CD14-positive monocyte (primary cell): ENCODE data around the gene HMX1. TPM values are rescaled to one million over a fixed set of nuclear protein-coding genes. Genes with fewer than 3 reads are reported as not detected.

Experiments
- DNase-seq, 3 donors: peaks; one replicate each; pipeline ENCODE4 v3.0.0-alpha.2; 2011 to 2022
- H2AFZ ChIP-seq: 2 replicates; pipeline ENCODE4 v1.6.0; 2012; ENCODE audit warnings: mild to moderate bottlenecking, low read depth, low read length, inconsistent platforms; ENCODE audit not compliant: insufficient read depth, poor library complexity, severe bottlenecking
- H3K27ac ChIP-seq, 2 donors: 1 replicate in 1 of 2; 2 replicates in 1 of 2; pipeline ENCODE4 v1.5.1; 2012 to 2013; ENCODE audit warnings: low read length in 2 of 2, control low read depth in 1 of 2, inconsistent platforms in 1 of 2, low read depth in 1 of 2, mild to moderate bottlenecking in 1 of 2
- H3K27me3 ChIP-seq, 2 donors: one replicate each; pipeline versions ENCODE4 v1.6.0 to v1.6.1; 2011 to 2013; ENCODE audit warnings: low read length in 2 of 2; ENCODE audit not compliant: control insufficient read depth in 2 of 2, insufficient read depth in 2 of 2
- H3K36me3 ChIP-seq, 2 donors: replicated peaks in 1 of 2; 1 replicate in 1 of 2; 2 replicates in 1 of 2; pipeline versions ENCODE4 v1.5.1 to v1.6.1; 2012 to 2013; ENCODE audit warnings: low read length in 2 of 2, control low read depth in 1 of 2, inconsistent platforms in 1 of 2, mild to moderate bottlenecking in 1 of 2; ENCODE audit not compliant: insufficient read depth in 2 of 2, control insufficient read depth in 1 of 2
- H3K4me1 ChIP-seq, 2 donors: 1 replicate in 1 of 2; 2 replicates in 1 of 2; pipeline versions ENCODE4 v1.5.1 to v1.6.1; 2012 to 2013; ENCODE audit warnings: low read length in 2 of 2, control low read depth in 1 of 2, inconsistent platforms in 1 of 2, mild to moderate bottlenecking in 1 of 2, moderate library complexity in 1 of 2; ENCODE audit not compliant: insufficient read depth in 2 of 2, control insufficient read depth in 1 of 2
- H3K4me2 ChIP-seq: replicated peaks from 2 replicates; pipeline ENCODE3; 2012; ENCODE audit warnings: low read length, moderate library complexity, mild to moderate bottlenecking; ENCODE audit not compliant: poor library complexity, severe bottlenecking; ENCODE audit errors: extremely low read depth
- H3K4me3 ChIP-seq, 3 experiments: fragments of 200-600 bp in 1 of 3; sonication (generic) in 1 of 3; replicated peaks in 1 of 3; 1 replicate in 2 of 3; 2 replicates in 1 of 3; pipeline ENCODE4 v1.5.1; 2011 to 2013; ENCODE audit warnings: low read length in 3 of 3, mild to moderate bottlenecking in 3 of 3, control low read depth in 2 of 3, low read depth in 2 of 3, inconsistent platforms in 1 of 3, moderate library complexity in 1 of 3
- H3K79me2 ChIP-seq: 2 replicates; pipeline ENCODE4 v1.6.0; 2012; ENCODE audit warnings: mild to moderate bottlenecking, control low read depth, inconsistent platforms, low read length, moderate library complexity; ENCODE audit not compliant: insufficient read depth
- H3K9ac ChIP-seq: 2 replicates; pipeline ENCODE4 v1.6.0; 2017; ENCODE audit warnings: low read length, mild to moderate bottlenecking; ENCODE audit not compliant: insufficient read depth, poor library complexity, severe bottlenecking
- H3K9me3 ChIP-seq, 2 donors: replicated peaks in 1 of 2; 1 replicate in 1 of 2; 2 replicates in 1 of 2; pipeline versions ENCODE4 v1.5.1 to v1.6.1; 2012 to 2013; ENCODE audit warnings: low read length in 2 of 2, control low read depth in 1 of 2; ENCODE audit not compliant: control insufficient read depth in 1 of 2, insufficient read depth in 1 of 2
- H4K20me1 ChIP-seq: 2 replicates; pipeline ENCODE4 v1.6.0; 2012; ENCODE audit warnings: mild to moderate bottlenecking, low read length, control low read depth, moderate library complexity; ENCODE audit not compliant: insufficient read depth
- H3K27ac Mint-ChIP-seq, 7 donors: one replicate each; pipeline ENCODE4 v1.8.0; 2020; ENCODE audit warnings: mild to moderate bottlenecking in 7 of 7, mixed read lengths in 7 of 7, moderate library complexity in 6 of 7, inconsistent platforms in 2 of 7
- H3K27me3 Mint-ChIP-seq, 3 donors: one replicate each; pipeline ENCODE4 v1.8.0; 2021 to 2022; ENCODE audit warnings: low read depth in 3 of 3, mild to moderate bottlenecking in 3 of 3, mixed read lengths in 3 of 3, moderate library complexity in 3 of 3, inconsistent platforms in 1 of 3
- H3K36me3 Mint-ChIP-seq, 2 donors: one replicate each; pipeline ENCODE4 v1.8.0; 2020; ENCODE audit warnings: mixed read lengths in 2 of 2, inconsistent platforms in 1 of 2, mild to moderate bottlenecking in 1 of 2
- H3K4me1 Mint-ChIP-seq: one replicate; pipeline ENCODE4 v1.8.0; 2020; ENCODE audit warnings: mild to moderate bottlenecking, mixed read lengths
- H3K4me3 Mint-ChIP-seq, 2 donors: one replicate each; pipeline ENCODE4 v1.8.0; 2020; ENCODE audit warnings: mild to moderate bottlenecking in 2 of 2, mixed read lengths in 2 of 2, moderate library complexity in 1 of 2
- H3K9me3 Mint-ChIP-seq, 7 donors: one replicate each; pipeline ENCODE4 v1.8.0; 2020 to 2022; ENCODE audit warnings: mixed read lengths in 7 of 7, mild to moderate bottlenecking in 6 of 7, moderate library complexity in 6 of 7, inconsistent platforms in 2 of 7
- WGBS: methylation state at CpG from one replicate; pipeline ENCODE4 v1.1.5; 2013; ENCODE audit warnings: missing lambda C conversion rate; ENCODE audit not compliant: insufficient coverage; 5-methylcytosine and 5-hydroxymethylcytosine counted together
- intact Hi-C, 2 donors: fragments of 100-400 bp; cut with micrococcal nuclease; formaldehyde crosslinking; loops; one replicate each; pipeline versions ENCODE4 v1.15.0 to v1.15.1; 2023
- polyA minus RNA-seq: library from RNA; depleted of rRNA, polyadenylated mRNA; stranded (reverse); fragments of >200 nt; gene quantifications from 2 replicates; pipeline ENCODE4 v1.2.3, GENCODE V29; 2012
- polyA plus RNA-seq, 3 donors: library from polyadenylated mRNA; depleted of rRNA in 1 of 3; unstranded in 2 of 3; stranded (reverse) in 1 of 3; fragments of 300-500 nt in 2 of 3; fragments of >200 nt in 1 of 3; fragmentation: Illumina TruSeq in 2 of 3; gene quantifications; 1 replicate in 2 of 3; 2 replicates in 1 of 3; pipeline ENCODE4 v1.2.3, GENCODE V29; 2012 to 2021
- total RNA-seq, 12 experiments: library from RNA in 1 of 12; stranded (reverse) in 1 of 12; fragments of 120-200 nt in 1 of 12; gene quantifications; one replicate each; pipeline ENCODE4 v1.2.4 and lab custom pipeline; 2013 to 2026; ENCODE audit warnings: mixed read lengths in 6 of 12, inconsistent platforms in 1 of 12
- TF ChIP-seq, protein P1 (sequence below): fragments of 200-600 bp; IDR thresholded peaks from one replicate; pipeline ENCODE4 v1.8.0; 2022; ENCODE audit warnings: antibody characterized with exemption, mild to moderate bottlenecking

HMX1 gene
- total RNA-seq (2013) = 0.04 TPM
- polyA plus RNA-seq (not detected), polyA minus RNA-seq (not detected in 2 replicates), total RNA-seq (lab: John Stamatoyannopoulos, UW) (0 reads per million in 11 experiments)

- Mint-ChIP-seq H3K36me3 (peaks cover 1 to 3% of the 10 kb centered on the region in 2 donors), H3K27ac (no peak within 1 kb of the TSS), H3K9me3 (peaks cover 16 to 41% (median 36%) of the 10 kb centered on the region in 7 donors), H3K4me1 (peaks cover 2% of the 10 kb centered on the region), H3K4me3 (peak within 1 kb of the TSS in 1 of 2 donors; percentile 90), H3K27me3 (peaks cover 82 to 90% (median 83%) of the 10 kb centered on the region in 3 donors)
- TF ChIP-seq, protein P1, sequence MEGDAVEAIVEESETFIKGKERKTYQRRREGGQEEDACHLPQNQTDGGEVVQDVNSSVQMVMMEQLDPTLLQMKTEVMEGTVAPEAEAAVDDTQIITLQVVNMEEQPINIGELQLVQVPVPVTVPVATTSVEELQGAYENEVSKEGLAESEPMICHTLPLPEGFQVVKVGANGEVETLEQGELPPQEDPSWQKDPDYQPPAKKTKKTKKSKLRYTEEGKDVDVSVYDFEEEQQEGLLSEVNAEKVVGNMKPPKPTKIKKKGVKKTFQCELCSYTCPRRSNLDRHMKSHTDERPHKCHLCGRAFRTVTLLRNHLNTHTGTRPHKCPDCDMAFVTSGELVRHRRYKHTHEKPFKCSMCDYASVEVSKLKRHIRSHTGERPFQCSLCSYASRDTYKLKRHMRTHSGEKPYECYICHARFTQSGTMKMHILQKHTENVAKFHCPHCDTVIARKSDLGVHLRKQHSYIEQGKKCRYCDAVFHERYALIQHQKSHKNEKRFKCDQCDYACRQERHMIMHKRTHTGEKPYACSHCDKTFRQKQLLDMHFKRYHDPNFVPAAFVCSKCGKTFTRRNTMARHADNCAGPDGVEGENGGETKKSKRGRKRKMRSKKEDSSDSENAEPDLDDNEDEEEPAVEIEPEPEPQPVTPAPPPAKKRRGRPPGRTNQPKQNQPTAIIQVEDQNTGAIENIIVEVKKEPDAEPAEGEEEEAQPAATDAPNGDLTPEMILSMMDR = no peak
- Histone ChIP-seq H3K9me3 (peaks cover 36 to 61% of the 10 kb centered on the region in 2 donors), H2AFZ (no peak within 1 kb of the TSS), H3K36me3 (no peaks in the 10 kb centered on the region), H3K4me2 (no peak within 1 kb of the TSS), H3K27me3 (peaks cover 56 to 88% of the 10 kb centered on the region in 2 donors), H4K20me1 (no peaks in the 10 kb centered on the region), H3K9ac (no peak within 1 kb of the TSS), H3K4me3 (no peak within 1 kb of the TSS), H3K79me2 (no peaks in the 10 kb centered on the region), H3K4me1 (no peaks in the 10 kb centered on the region), H3K27ac (no peak within 1 kb of the TSS)
- intact Hi-C loops = no loop called here
- WGBS = under 1% methylated on average over 113 of the region's 134 CpGs
- no peak for DNase-seq
Observed at GRCh38 chr4:8871417-8872401, at the start of gene HMX1. Gene HMX1 (minus strand): TSS chr4:8871839. CDS start chr4:8871614, 225 bp downstream.

GRCh38 chr4:8920969-8921368, 49.3 kb upstream of the HMX1 start:
- Mint-ChIP-seq H3K4me1 (no peaks in the 10 kb centered on the region), H3K4me3 (no peak overlapping the region), H3K9me3 (peaks cover 0 to 12% (median 3%) of the 10 kb centered on the region in 7 donors), H3K27me3 (peaks cover 3 to 15% (median 3%) of the 10 kb centered on the region in 3 donors), H3K36me3 (no peaks in the 10 kb centered on the region), H3K27ac (no peak overlapping the region)
- H4K20me1 ChIP-seq = no peaks in the 10 kb centered on the region
- H3K9ac ChIP-seq = no peak overlapping the region
- H3K9me3 ChIP-seq = peaks cover 0 to 5% of the 10 kb centered on the region in 2 donors
- intact Hi-C loops = no loop called here
- no peak overlapping the region for H3K4me2 ChIP-seq
- DNase-seq = no peak
- H3K4me3 ChIP-seq = no peak overlapping the region
- no peak overlapping the region for H3K27ac ChIP-seq
- H3K36me3 ChIP-seq = no peaks in the 10 kb centered on the region
- no peaks in the 10 kb centered on the region for H3K27me3 ChIP-seq
- no peaks in the 10 kb centered on the region for H3K79me2 ChIP-seq
- TF ChIP-seq, protein P1 = no peak
- no peaks in the 10 kb centered on the region for H3K4me1 ChIP-seq
- H2AFZ ChIP-seq = no peak overlapping the region
- WGBS = 89% methylated on average over 9 of the region's 10 CpGs
